ENCODE data around the gene FAM53A. TPM values are rescaled to one million over a fixed set of nuclear protein-coding genes. Genes with fewer than 3 reads are reported as not detected.
A peak's percentile ranks its signal among the peaks of the same experiment; 100 is the strongest.

Gene FAM53A
- 1.7 TPM for total RNA-seq
- long read RNA-seq, partial matches to known transcripts = 0 of 7 reads
- long read RNA-seq, other reads (novel, unspliced or antisense) = 5 of 7 reads

GRCh38 chr4:1683736-1684505 lies at the start of gene FAM53A:
TSS of gene FAM53A (minus strand) at chr4:1684313. CDS start at chr4:1668741, 15,572 bp downstream.
- ATAC-seq (peak; percentile 97), DNase-seq (peak; percentile 95)
- H3K4me3 ChIP-seq = peak within 1 kb of the TSS; percentile 73
- no peaks in the 10 kb centered on the region for H3K36me3 ChIP-seq
- TF ChIP-seq CTCF (IDR thresholded peaks at IDR 0.05) = no peak
- intact Hi-C loops (cut with DNase I) = no loop called here
- peaks cover 15% of the 10 kb centered on the region for H3K4me1 ChIP-seq
- no peaks in the 10 kb centered on the region for H3K9me3 ChIP-seq
- no peaks in the 10 kb centered on the region for H3K27me3 ChIP-seq (ENCODE audit: low read depth)
- H3K27ac ChIP-seq = peak within 1 kb of the TSS; percentile 76

- peaks cover under 1% of the 10 kb centered on the region for H3K9me3 ChIP-seq
- no peak overlapping the region for H3K4me3 ChIP-seq
- ATAC-seq (no peak), DNase-seq (no peak)
- peaks cover 29% of the 10 kb centered on the region for H3K36me3 ChIP-seq
- H3K27me3 ChIP-seq (ENCODE audit: low read depth) = no peaks in the 10 kb centered on the region
- peaks cover 21% of the 10 kb centered on the region for H3K4me1 ChIP-seq
- H3K27ac ChIP-seq = no peak overlapping the region
- intact Hi-C loops (cut with DNase I) = no loop called here
- TF ChIP-seq CTCF (IDR thresholded peaks at IDR 0.05) = no peak
Measured at GRCh38 chr4:1732911-1733310, 48.8 kb upstream of the FAM53A start.

- DNase-seq (no peak), ATAC-seq (no peak)
- peaks cover 38% of the 10 kb centered on the region for H3K4me1 ChIP-seq
- no peak for TF ChIP-seq CTCF (IDR thresholded peaks at IDR 0.05)
- H3K36me3 ChIP-seq = peaks cover 19% of the 10 kb centered on the region
- H3K27ac ChIP-seq = no peak overlapping the region
- no peak overlapping the region for H3K4me3 ChIP-seq
- intact Hi-C loops (cut with DNase I) = no loop called here
- no peaks in the 10 kb centered on the region for H3K27me3 ChIP-seq (ENCODE audit: low read depth)
- H3K9me3 ChIP-seq = no peaks in the 10 kb centered on the region
Measured at GRCh38 chr4:1731180-1731579, 47.1 kb upstream of the FAM53A start.

- Histone ChIP-seq H3K36me3 (peaks cover 16% of the 10 kb centered on the region), H3K4me3 (no peak overlapping the region), H3K4me1 (peaks cover 44% of the 10 kb centered on the region), H3K27ac (no peak overlapping the region), H3K9me3 (no peaks in the 10 kb centered on the region), H3K27me3 (ENCODE audit: low read depth) (no peaks in the 10 kb centered on the region)
- TF ChIP-seq CTCF (IDR thresholded peaks at IDR 0.05) = no peak
- DNase-seq (no peak), ATAC-seq (no peak)
- intact Hi-C loops (cut with DNase I) = no loop called here
Measured at GRCh38 chr4:1730532-1731135, 46.5 kb upstream of the FAM53A start.

- intact Hi-C loops (cut with DNase I) = loop anchor here (5.0 kb wide), 1 partner anchor 36 kb away; no protein-coding TSS in a partner anchor
Measured at GRCh38 chr4:1728061-1728980, 44.2 kb upstream of the FAM53A start.

More at GRCh38 chr4:1728061-1728980, 44.2 kb upstream of the FAM53A start:
- DNase-seq (peak; percentile 47), ATAC-seq (peak in 1 of 2 donors; percentile 13)
- Histone ChIP-seq H3K9me3 (no peaks in the 10 kb centered on the region), H3K4me3 (peak overlapping the region; percentile 44), H3K4me1 (peaks cover 47% of the 10 kb centered on the region), H3K27ac (peak overlapping the region; percentile 78), H3K36me3 (peaks cover 7% of the 10 kb centered on the region), H3K27me3 (ENCODE audit: low read depth) (no peaks in the 10 kb centered on the region)
- no peak for TF ChIP-seq CTCF (IDR thresholded peaks at IDR 0.05)

All from lower lobe of right lung (tissue), 2 donors.